GM12878 (cell line): ENCODE measurements around the gene MYO10.

Source experiments
- MYC ChIP-seq: IDR thresholded peaks from 2 replicates; pipeline ENCODE4 v1.6.1; 2011; ENCODE audit warnings: mild to moderate bottlenecking, low read length, moderate library complexity, inconsistent platforms; ENCODE audit not compliant: insufficient read depth, insufficient replicate concordance, insufficient read length, severe bottlenecking
- NRF1 ChIP-seq: conservative IDR thresholded peaks from 2 replicates; pipeline ENCODE4 v1.6.1; 2011; ENCODE audit warnings: mild to moderate bottlenecking, low read depth, low read length, improper control_type of control experiment
- POLR2A ChIP-seq: IDR thresholded peaks from 2 replicates; pipeline ENCODE4 v1.6.1; 2011; ENCODE audit warnings: low read depth, mild to moderate bottlenecking, low read length
- POLR2AphosphoS5 ChIP-seq: IDR thresholded peaks from 2 replicates; pipeline ENCODE4 v1.6.1; 2011; ENCODE audit warnings: mild to moderate bottlenecking, low read length, inconsistent platforms
- TAF1 ChIP-seq: IDR thresholded peaks from 2 replicates; pipeline ENCODE4 v1.6.1; 2011; ENCODE audit warnings: mild to moderate bottlenecking, low read depth, low read length, borderline replicate concordance
- ZNF24 ChIP-seq: fragments of 450-650 bp; IDR thresholded peaks from 2 replicates; pipeline ENCODE4 v1.6.1; 2017; ENCODE audit warnings: antibody characterized with exemption, mild to moderate bottlenecking

GRCh38 chr5:16685069-16685468 lies 251.0 kb downstream of the MYO10 start:
- no peak for TF ChIP-seq ZNF24
- no peak for TF ChIP-seq MYC
- TF ChIP-seq POLR2AphosphoS5 = no peak
- no peak for TF ChIP-seq TAF1
- no peak for TF ChIP-seq NRF1
- TF ChIP-seq POLR2A = no peak
